ENCODE results near the gene SIAH2.

GRCh38 chr3:150797155-150797554 lies 34.2 kb upstream of the SIAH2 start:
- TF ChIP-seq CTCF (conservative IDR thresholded peaks at IDR 0.05; ENCODE audit: low read length) (no peak), EZH2phosphoT487 (IDR thresholded peaks at IDR 0.05; ENCODE audit: borderline replicate concordance, low read depth, low read length) (no peak)

All from OCI-LY7 (cell line).